Tibial artery (tissue), 4 donors: Measurements from ENCODE around the gene CRACDL.

Source experiments
- DNase-seq, 2 donors: peaks; one replicate each; pipeline ENCODE4 v3.0.0-alpha.2; 2019
- H3K27ac ChIP-seq, 2 donors: fragments of 200-600 bp; sonication (generic) in 1 of 2; 1 replicate in 1 of 2; 2 replicates in 1 of 2; pipeline ENCODE4 v1.5.1; 2018 to 2019; ENCODE audit warnings: mild to moderate bottlenecking in 1 of 2
- H3K27me3 ChIP-seq, 2 donors: fragments of 200-600 bp; sonication (generic) in 1 of 2; one replicate each; pipeline versions ENCODE4 v1.5.1 to v1.6.0; 2016 to 2019
- H3K36me3 ChIP-seq, 3 donors: fragments of 200-600 bp; sonication (generic) in 2 of 3; one replicate each; pipeline ENCODE4 v1.5.1; 2016 to 2019; ENCODE audit warnings: mild to moderate bottlenecking in 2 of 3
- H3K4me1 ChIP-seq, 4 donors: fragments of 200-600 bp; sonication (generic) in 2 of 4; 1 replicate in 3 of 4; 2 replicates in 1 of 4; pipeline ENCODE4 v1.5.1; 2016 to 2019
- H3K4me3 ChIP-seq, 2 donors: fragments of 200-600 bp; sonication (generic) in 1 of 2; 1 replicate in 1 of 2; 2 replicates in 1 of 2; pipeline ENCODE4 v1.5.1; 2018 to 2019; ENCODE audit warnings: mild to moderate bottlenecking in 2 of 2
- H3K9me3 ChIP-seq, 3 donors: fragments of 200-600 bp; sonication (generic) in 1 of 3; one replicate each; pipeline ENCODE4 v1.5.1; 2016 to 2019
- intact Hi-C: fragments of 100-400 bp; cut with DNase I; formaldehyde crosslinking; loops from one replicate; pipeline ENCODE4 v1.15.0; 2023; ENCODE audit warnings: low total_unique reads
- TF ChIP-seq, protein P1 (sequence below), 2 experiments: fragments of 200-600 bp in 1 of 2; fragments of 450-650 bp in 1 of 2; IDR thresholded peaks; one replicate each; pipeline ENCODE4 v1.5.1; 2017 to 2019; ENCODE audit warnings: antibody characterized with exemption in 2 of 2, mild to moderate bottlenecking in 1 of 2, moderate library complexity in 1 of 2

Gene CRACDL

DNA sequence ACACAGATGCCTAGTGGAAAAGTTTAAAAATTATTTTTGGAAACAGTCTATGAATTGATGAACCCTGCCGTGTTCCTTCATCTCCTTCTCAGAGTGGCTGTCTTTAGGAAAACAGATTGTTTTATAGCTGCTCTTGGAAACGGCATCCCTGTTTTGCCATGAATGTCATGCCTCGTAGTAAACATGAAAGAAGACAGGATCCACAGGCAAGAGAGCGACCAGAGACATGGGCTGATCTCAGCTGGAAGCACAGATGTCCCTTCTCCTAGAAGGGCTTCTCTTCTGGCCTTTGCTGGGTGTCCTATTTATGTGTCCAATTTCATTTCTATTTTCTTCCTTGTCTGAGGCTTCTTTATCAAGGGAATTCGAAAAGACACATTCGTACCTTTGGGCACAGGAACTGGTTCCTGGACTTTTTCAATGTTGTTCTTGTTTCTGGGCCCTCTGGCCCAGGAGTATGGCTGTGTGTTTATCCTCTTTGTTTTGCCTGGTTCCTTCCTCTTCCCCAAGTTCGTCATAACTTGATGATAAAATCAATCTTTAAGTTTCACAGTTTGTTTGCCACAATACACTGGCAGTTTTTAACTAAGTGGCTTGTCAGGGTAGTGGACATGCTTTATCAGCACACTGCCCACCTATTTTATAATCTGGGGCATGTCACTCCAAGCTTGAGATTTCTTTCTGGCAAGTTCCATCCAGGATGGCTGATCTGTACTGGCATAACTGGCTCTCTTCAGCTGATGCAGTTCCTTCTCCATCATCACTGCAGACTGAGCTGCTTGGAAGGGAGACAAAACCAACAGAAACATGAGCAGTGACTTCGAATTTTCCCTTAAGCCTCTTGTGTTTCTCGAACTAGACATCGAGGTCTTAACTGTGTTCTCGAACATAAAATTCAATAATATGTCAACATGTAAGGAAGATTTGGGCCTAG lies 141.9 kb downstream of the CRACDL start:
- Histone ChIP-seq H3K4me3 (no peak overlapping the region), H3K36me3 (no peaks in the 10 kb centered on the region), H3K4me1 (peaks cover 0 to 22% (median 14%) of the 10 kb centered on the region in 4 donors), H3K9me3 (no peaks in the 10 kb centered on the region), H3K27me3 (no peaks in the 10 kb centered on the region), H3K27ac (peak overlapping the region; percentile 39 to 58)
- no peak for DNase-seq
- intact Hi-C loops: no loop called here
- TF ChIP-seq, protein P1, sequence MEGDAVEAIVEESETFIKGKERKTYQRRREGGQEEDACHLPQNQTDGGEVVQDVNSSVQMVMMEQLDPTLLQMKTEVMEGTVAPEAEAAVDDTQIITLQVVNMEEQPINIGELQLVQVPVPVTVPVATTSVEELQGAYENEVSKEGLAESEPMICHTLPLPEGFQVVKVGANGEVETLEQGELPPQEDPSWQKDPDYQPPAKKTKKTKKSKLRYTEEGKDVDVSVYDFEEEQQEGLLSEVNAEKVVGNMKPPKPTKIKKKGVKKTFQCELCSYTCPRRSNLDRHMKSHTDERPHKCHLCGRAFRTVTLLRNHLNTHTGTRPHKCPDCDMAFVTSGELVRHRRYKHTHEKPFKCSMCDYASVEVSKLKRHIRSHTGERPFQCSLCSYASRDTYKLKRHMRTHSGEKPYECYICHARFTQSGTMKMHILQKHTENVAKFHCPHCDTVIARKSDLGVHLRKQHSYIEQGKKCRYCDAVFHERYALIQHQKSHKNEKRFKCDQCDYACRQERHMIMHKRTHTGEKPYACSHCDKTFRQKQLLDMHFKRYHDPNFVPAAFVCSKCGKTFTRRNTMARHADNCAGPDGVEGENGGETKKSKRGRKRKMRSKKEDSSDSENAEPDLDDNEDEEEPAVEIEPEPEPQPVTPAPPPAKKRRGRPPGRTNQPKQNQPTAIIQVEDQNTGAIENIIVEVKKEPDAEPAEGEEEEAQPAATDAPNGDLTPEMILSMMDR (IDR thresholded peaks at IDR 0.05): no peak

DNA sequence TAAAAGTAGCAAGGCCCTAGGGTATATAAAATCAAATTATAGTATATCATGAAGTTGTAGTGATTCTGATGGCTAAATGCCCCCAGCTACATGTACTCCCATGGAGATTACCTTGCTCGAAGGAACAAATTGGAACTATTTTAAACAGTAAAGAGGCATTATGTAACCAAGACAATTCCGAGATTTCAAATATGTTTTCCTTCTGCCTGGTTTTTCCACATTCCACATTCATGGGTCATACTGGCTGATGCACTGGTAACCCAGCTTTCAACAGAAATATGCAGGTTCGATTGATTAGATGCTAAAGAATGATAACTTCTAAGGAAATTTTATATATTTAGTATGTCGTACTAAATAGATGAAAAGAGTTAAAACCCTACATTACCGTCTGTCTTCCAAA lies 142.8 kb downstream of the CRACDL start:
- no peak overlapping the region for H3K4me3 ChIP-seq
- TF ChIP-seq, protein P1 (IDR thresholded peaks at IDR 0.05): no peak
- H3K27me3 ChIP-seq: no peaks in the 10 kb centered on the region
- no peaks in the 10 kb centered on the region for H3K36me3 ChIP-seq
- peak overlapping the region in 1 of 2 donors; percentile 58 for H3K27ac ChIP-seq
- DNase-seq: no peak
- H3K4me1 ChIP-seq: peaks cover 0 to 22% (median 14%) of the 10 kb centered on the region in 4 donors
- no peaks in the 10 kb centered on the region for H3K9me3 ChIP-seq
- intact Hi-C loops: no loop called here

DNA sequence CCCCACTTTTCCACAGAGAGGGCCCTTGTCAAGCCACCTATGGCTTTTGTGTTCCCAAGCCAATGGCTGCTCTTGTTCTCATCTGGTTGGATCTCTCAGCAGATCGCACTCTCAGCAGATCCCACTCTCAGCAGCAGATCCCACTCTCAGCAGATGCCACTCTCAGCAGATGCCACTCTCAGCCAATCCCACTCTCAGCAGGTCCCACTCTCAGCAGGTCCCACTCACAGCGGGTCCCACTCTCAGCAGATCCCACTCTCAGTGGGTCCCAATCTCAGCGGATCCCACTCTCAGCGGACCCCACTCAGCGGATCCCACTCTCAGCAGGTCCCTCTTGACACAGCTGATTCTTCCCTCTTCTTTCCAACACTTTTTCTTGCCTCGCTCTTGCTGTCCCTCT lies 145.8 kb downstream of the CRACDL start:
- TF ChIP-seq, protein P1 (IDR thresholded peaks at IDR 0.05): no peak
- H3K4me1 ChIP-seq: peaks cover 0 to 22% (median 14%) of the 10 kb centered on the region in 4 donors
- H3K4me3 ChIP-seq: no peak overlapping the region
- DNase-seq: no peak
- H3K27me3 ChIP-seq: no peaks in the 10 kb centered on the region
- no peaks in the 10 kb centered on the region for H3K9me3 ChIP-seq
- H3K36me3 ChIP-seq: no peaks in the 10 kb centered on the region
- no peak overlapping the region for H3K27ac ChIP-seq
- intact Hi-C loops: no loop called here

DNA sequence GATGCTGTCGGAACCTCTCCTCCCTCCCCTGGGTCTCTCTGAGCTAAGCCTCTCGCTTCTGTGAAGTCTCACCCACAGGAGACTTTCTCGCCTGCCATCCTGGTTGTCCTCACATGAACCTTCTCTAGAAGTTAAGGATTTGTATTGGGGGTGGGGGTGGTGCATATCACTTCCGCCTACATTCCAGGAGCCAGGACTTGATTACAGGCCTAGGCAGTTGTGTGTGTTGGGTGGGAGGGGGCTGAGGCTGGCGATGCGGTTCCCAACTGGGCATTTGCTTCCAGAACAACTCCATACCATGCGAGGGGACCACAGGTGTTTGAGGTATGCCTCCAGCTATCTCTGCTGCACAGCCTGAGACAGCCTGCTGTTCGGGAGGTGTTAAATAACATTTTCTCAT lies 148.3 kb downstream of the CRACDL start:
- H3K9me3 ChIP-seq: no peaks in the 10 kb centered on the region
- DNase-seq: no peak
- intact Hi-C loops: no loop called here
- H3K4me1 ChIP-seq: peaks cover 0 to under 1% (median 0%) of the 10 kb centered on the region in 4 donors
- H3K4me3 ChIP-seq: no peak overlapping the region
- TF ChIP-seq, protein P1 (IDR thresholded peaks at IDR 0.05): no peak
- no peaks in the 10 kb centered on the region for H3K27me3 ChIP-seq
- no peaks in the 10 kb centered on the region for H3K36me3 ChIP-seq
- H3K27ac ChIP-seq: no peak overlapping the region

DNA sequence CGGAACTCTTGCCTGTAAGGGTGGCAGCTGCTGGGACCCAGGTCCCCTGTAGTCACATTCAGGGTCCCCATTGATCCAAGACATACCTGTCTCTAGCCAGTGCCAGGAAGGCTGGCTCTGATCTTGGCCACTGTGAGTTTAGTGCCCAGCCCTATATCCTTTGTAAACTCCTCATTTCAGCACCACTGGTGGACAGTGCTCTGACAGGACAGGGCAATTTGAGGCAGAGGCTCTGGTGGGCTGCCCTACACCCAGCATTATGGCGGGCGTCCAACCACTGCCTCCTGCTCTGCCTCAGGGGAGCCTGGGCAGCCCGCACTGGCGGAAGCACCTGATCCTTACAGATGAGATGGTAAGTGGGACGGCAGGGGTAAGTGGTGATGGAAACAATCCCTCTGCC lies 149.8 kb downstream of the CRACDL start:
- Histone ChIP-seq H3K36me3 (no peaks in the 10 kb centered on the region), H3K4me3 (no peak overlapping the region), H3K27me3 (no peaks in the 10 kb centered on the region), H3K9me3 (no peaks in the 10 kb centered on the region), H3K27ac (no peak overlapping the region), H3K4me1 (no peaks in the 10 kb centered on the region)
- TF ChIP-seq, protein P1 (IDR thresholded peaks at IDR 0.05): no peak
- intact Hi-C loops: no loop called here
- DNase-seq: no peak
